Medulla oblongata (tissue), 1 donor: Measurements from ENCODE around the gene MCF2L2.
"Not testable (repeated sequence)": the region's sequence is repeated elsewhere in the genome, so short reads cannot be mapped to it uniquely, and the experiment has no call there.

Experiments
- DNase-seq: peaks from one replicate; pipeline ENCODE4 v3.0.0-alpha.2; 2015; ENCODE audit errors: extremely low spot score

MCF2L2 gene

GRCh38 chr3:183396662-183397391 is 31.6 kb downstream of the MCF2L2 start:
- no peak for DNase-seq

GRCh38 chr3:183394150-183394549 is 34.3 kb downstream of the MCF2L2 start:
- no peak for DNase-seq

- DNase-seq = no peak
Observed at GRCh38 chr3:183393625-183394024, 34.8 kb downstream of the MCF2L2 start.

GRCh38 chr3:183392186-183393034 is 36.0 kb downstream of the MCF2L2 start:
- DNase-seq = no peak

- DNase-seq = no peak
Observed at GRCh38 chr3:183391460-183391859, 37.0 kb downstream of the MCF2L2 start.

GRCh38 chr3:183390844-183391243 is 37.6 kb downstream of the MCF2L2 start:
- no peak for DNase-seq

DNA sequence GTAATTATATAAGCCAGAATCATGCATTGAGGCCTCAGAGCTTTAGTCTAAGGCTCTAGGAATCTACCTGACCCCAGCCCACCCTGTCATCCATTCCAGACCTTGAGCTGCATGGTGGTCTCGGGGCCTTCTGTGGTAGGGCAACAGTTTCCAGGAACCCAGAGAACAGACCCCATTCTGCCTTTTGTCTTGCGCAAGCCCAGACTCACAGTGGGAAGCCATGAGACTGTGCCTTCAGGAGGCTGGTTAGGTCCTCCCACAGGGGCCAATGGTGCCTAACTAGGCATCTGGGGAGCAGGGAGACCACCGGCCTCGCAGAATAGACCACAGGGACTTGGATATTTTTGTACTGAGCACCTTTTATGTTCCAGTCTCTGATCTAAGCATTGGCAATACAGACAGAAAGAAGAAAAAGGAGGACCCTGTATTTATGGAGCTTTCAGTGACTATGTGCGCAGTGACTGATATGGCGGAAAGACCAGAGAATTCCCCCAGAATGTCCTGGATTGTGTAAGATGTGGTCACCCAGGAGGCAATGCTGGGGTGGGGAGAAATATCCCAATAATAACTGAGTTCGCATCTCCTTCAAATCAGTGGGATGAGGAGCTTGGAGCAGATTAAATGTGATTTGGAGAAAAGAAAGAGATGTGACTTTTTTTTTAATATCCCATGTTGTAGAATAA is 40.1 kb downstream of the MCF2L2 start:
- DNase-seq = no peak

- DNase-seq = no peak
Observed at GRCh38 chr3:183387797-183388196, 40.6 kb downstream of the MCF2L2 start.

GRCh38 chr3:183386651-183387050 is 41.8 kb downstream of the MCF2L2 start:
- no peak for DNase-seq

DNA sequence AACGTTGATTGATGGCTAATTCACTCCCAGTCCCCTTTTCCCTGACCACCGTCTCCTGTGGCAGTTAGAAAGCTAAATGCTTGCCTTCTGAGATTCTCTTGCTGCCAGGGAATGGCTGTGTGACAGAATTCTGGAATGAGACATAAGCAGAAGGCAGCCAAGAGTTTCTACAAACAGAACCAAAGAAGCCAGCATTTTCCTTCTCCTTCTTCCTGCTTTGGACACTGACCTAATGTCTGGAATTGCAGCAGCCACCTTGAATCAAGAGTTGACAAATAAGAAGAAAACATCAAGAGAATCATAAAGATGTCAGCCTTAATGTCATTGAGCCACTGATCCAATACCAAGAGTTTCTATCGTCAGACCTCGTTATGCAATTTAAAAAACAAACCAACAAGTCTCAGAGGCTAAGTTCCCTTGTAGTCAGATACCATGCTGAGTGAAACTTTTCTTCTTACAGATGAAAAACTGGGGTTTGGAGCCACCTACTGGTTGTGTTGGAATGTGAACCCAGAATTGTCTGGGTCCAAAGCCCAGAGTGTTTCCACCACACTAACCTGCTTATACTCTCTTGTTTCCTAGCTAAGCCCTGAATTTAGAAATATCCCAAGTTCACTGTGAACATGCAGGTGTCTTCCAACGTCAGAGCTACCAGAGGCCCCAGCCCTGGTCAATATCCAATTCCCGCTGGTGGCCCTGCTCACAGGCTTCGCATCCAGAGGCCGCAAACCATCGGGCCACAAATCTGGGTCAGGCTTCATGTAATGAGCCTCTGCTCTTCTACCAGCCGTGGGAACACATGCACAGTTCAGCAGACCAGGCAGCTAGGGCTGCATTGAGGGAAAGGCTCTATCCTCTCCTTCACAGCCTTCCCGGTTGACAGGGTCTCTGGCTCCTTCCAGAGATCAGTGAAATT is 42.5 kb downstream of the MCF2L2 start:
- peak; percentile 85 for DNase-seq

- DNase-seq = peak; percentile 30
Observed at GRCh38 chr3:183381673-183382072, 46.7 kb downstream of the MCF2L2 start.

- peak; percentile 46 for DNase-seq
Observed at GRCh38 chr3:183381179-183381578, 47.2 kb downstream of the MCF2L2 start.

DNA sequence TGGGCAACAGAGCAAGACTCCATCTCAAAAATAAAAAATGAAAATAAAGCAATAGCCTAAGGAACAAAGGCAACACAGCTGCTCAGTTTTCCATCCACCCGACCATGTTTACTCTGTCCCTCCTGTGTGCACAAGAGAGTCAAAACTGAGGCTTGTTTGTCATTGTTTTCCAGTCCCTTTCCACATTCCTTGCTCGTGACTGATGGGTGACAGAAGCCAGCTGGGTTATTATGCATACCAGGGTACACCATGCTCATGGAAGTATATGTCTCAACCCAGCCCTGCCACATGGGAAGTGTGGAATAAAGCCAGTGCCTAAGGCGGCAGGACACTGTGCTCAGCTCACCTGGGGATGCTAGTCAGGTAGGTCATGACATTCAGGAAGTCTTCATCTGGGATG is 49.5 kb downstream of the MCF2L2 start:
- no peak for DNase-seq

DNA sequence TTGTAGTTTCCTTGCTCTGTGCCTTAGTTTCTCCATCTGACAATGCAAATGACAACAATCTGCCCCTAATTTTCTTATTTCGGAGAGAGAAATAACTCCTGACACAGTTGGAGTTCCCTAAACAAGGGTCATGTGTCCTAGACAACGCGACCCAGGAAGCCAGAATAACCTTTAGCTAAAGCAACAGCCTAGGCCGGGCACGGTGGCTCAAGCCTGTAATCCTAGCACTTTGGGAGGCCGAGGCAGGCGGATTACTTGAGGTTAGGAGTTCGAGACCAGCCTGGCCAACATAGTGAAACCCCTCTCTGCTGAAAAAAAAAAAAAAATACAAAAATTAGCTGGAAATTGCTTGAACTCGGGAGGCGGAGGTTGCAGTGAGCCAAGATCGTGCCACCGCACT is 49.9 kb downstream of the MCF2L2 start:
- DNase-seq = no peak

GRCh38 chr3:183378008-183378407 is 50.4 kb downstream of the MCF2L2 start:
- DNase-seq = no peak

DNA sequence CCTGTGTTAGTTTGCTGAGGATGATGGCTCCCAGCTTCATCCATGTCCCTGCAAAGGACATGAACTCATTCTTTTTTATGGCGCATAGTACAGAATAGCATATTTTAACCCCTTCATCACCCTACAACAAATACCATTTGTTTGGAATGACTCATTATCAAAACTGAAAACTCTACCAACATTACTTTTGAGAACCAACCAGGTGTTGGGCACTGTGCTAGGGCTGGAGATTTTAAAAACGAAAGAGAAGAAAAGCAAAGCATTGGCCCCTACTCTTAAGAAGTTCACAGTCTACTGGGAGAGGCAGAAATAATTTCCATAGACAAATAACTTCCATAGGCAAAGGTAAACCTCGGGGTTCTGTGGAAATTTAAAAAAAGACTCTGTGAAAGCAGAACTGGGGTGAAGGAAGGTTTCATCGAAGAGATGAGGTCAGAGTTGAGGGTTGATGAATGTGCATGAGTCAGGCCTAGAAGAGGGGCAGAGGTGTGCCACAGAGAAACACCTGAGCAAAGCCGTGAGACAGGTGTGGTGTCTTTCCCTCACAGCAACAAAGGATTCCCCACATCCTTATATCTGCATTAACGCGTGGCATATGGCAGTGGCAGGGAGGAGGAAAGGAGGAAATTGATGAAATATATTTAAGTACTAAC is 51.0 kb downstream of the MCF2L2 start:
- DNase-seq = no peak

DNA sequence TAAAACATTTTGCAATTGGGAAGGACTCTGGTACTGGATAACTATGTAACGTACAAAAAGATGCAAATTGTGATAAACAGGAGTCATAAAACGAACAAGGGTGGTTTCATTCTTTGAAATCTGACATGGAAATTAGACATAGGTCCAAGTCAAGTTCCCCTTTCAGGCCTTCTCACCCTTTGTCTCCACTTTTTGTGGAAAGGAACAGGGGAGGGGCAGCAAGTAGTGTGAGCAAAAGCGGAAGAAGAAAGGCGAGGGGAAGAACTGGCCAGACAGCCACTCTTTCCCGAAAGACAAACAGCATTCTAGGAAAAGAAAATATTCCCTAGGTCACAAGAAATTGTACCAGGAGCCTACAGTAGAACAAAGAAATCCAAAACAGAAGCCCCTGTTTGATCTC is 52.6 kb downstream of the MCF2L2 start:
- DNase-seq = peak; percentile 82

GRCh38 chr3:183375337-183375736 is 53.1 kb downstream of the MCF2L2 start:
- no peak for DNase-seq

DNA sequence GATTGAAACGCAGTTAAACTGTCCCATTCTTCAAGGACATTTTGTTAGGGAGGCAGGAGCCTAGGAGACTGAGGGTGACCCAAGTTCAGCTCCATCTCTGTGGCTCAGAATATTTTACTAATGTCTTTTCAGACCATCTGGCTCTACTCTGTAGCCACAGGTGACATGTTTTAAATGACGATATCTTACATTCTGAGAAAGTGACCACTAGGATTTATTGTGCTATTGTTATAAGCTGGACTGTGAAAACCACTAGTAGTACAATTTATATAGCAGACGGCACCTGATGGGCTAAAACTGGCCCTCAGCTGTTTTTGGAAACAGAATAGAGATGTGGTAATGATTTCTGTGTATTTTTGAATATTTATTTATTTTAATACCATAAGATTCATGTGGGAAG is 55.5 kb downstream of the MCF2L2 start:
- no peak for DNase-seq

DNA sequence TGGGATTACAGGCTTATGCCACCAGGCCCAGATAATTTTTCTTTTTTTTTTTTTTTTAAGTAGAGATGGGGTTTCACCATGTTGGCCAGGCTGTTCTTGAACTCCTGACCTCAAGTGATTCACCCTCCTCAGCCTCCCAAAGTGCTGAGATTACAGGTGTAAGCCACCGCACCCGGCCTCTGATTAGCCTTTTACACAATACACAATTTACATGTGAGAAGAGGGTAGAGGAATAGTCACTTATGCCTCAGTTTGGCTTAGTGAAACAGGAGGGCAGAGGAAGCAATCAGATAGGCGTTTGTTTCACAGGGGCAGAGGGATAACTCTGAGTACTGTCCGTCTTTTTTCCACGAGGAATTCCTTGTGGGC is 56.8 kb downstream of the MCF2L2 start:
- not testable (repeated sequence) for DNase-seq

GRCh38 chr3:183370391-183370790 is 58.0 kb downstream of the MCF2L2 start:
- no peak for DNase-seq
